K562 (cell line): ENCODE measurements around the gene PRDM2. TPM values are rescaled to one million over a fixed set of nuclear protein-coding genes. Genes with fewer than 3 reads are reported as not detected.

Experiments
- ATAC-seq: fragments of 200-7000 bp; cut with Tn5 transposase; 3 replicates; pipeline ENCODE4 v1.9.1; 2020; ENCODE audit warnings: moderate library complexity
- BruUV-seq: library from RNA; stranded (reverse); fragments of 400-500 nt; replicated peaks from 2 replicates; lab custom pipeline; 2021; lab: Mats Ljungman, UMichigan
- CTCF ChIA-PET: fragments of 300-600 bp; formaldehyde crosslinking; extraction: SDS; loops from one replicate; lab custom pipeline; 2021; ENCODE audit warnings: low intra/inter-chr PET ratio; lab: Yijun Ruan, JAX
- POLR2A ChIA-PET: fragments of 300-600, 350-650 bp; sonication (Branson Sonifier 250); formaldehyde crosslinking; extraction: SDS; loops from one replicate; lab custom pipeline; 2021; ENCODE audit warnings: antibody characterized with exemption, inconsistent platforms; lab: Yijun Ruan, JAX
- DNase-seq, 4 experiments: peaks; one replicate each; pipeline versions ENCODE4 v3.0.0 to v3.0.0-alpha.2; 2011 to 2018; ENCODE audit warnings: low spot score in 3 of 4, mixed read lengths in 3 of 4; ENCODE audit errors: extremely low read depth in 1 of 4
- FAIRE-seq: peaks from 2 replicates; lab custom pipeline; 2011; peaks lifted over from hg19 to GRCh38; lab: Jason Lieb, UNC
- H2AFZ ChIP-seq: 2 replicates; pipeline ENCODE4 v1.6.0; 2011; ENCODE audit warnings: low read depth, low read length, control low read depth, inconsistent platforms
- H3K27ac ChIP-seq: fragments of 200-600 bp; 3 replicates; pipeline ENCODE4 v1.8.0; 2011; ENCODE audit warnings: low read depth, mild to moderate bottlenecking, control low read depth, inconsistent platforms, low read length, moderate library complexity, mixed read lengths; ENCODE audit errors: extremely low read depth
- H3K27me3 ChIP-seq, 2 experiments: fragments of 300-600 bp in 1 of 2; 2 replicates in 1 of 2; 3 replicates in 1 of 2; pipeline versions ENCODE4 v1.6.0 to v1.8.0; 2011; ENCODE audit warnings: inconsistent platforms in 2 of 2, low read length in 2 of 2, mild to moderate bottlenecking in 1 of 2, mixed read lengths in 1 of 2, moderate library complexity in 1 of 2; ENCODE audit not compliant: control insufficient read depth in 2 of 2, insufficient read depth in 2 of 2
- H3K36me3 ChIP-seq: fragments of 300-600 bp; 3 replicates; pipeline ENCODE4 v1.8.0; 2011; ENCODE audit warnings: mild to moderate bottlenecking, low read length, inconsistent platforms; ENCODE audit not compliant: control insufficient read depth, insufficient read depth
- H3K4me1 ChIP-seq, 2 experiments: fragments of 200-600 bp in 1 of 2; replicated peaks in 1 of 2; 2 replicates in 1 of 2; 3 replicates in 1 of 2; pipeline versions ENCODE4 v1.5.1 to v1.8.0; 2011; ENCODE audit warnings: inconsistent platforms in 2 of 2, low read length in 2 of 2, mild to moderate bottlenecking in 1 of 2, mixed read lengths in 1 of 2, moderate library complexity in 1 of 2; ENCODE audit not compliant: control insufficient read depth in 2 of 2, insufficient read depth in 2 of 2
- H3K4me2 ChIP-seq: 2 replicates; pipeline ENCODE4 v1.6.1; 2011; ENCODE audit warnings: low read length, control low read depth, inconsistent platforms, mixed read lengths; ENCODE audit not compliant: insufficient read depth
- H3K4me3 ChIP-seq: fragments of 200-600 bp; sonication (generic), shearing (Covaris generic); 2 replicates; pipeline ENCODE4 v1.5.1; 2016; ENCODE audit warnings: control low read depth, inconsistent platforms
- H3K79me2 ChIP-seq: fragments of 200-600 bp; 3 replicates; pipeline ENCODE4 v1.8.0; 2011; ENCODE audit warnings: low read length, inconsistent platforms; ENCODE audit not compliant: control insufficient read depth, insufficient read depth
- H3K9ac ChIP-seq, 2 experiments: 2 replicates each; pipeline versions ENCODE4 v1.6.0 to v1.6.1; 2011; ENCODE audit warnings: low read depth in 2 of 2, low read length in 2 of 2, control low read depth in 1 of 2, inconsistent platforms in 1 of 2, mild to moderate bottlenecking in 1 of 2, mixed read lengths in 1 of 2; ENCODE audit not compliant: insufficient read depth in 1 of 2
- H3K9me1 ChIP-seq: one replicate; pipeline ENCODE4 v1.6.0; 2011; ENCODE audit warnings: inconsistent platforms, mild to moderate bottlenecking, low read length, moderate library complexity; ENCODE audit not compliant: control insufficient read depth, insufficient read depth
- H3K9me3 ChIP-seq: replicated peaks from 2 replicates; pipeline ENCODE4 v1.5.1; 2011; ENCODE audit warnings: low read depth, low read length, inconsistent platforms; ENCODE audit not compliant: control insufficient read depth, insufficient read depth
- H4K20me1 ChIP-seq: replicated peaks from 2 replicates; pipeline ENCODE4 v1.6.1; 2011; ENCODE audit warnings: low read length, inconsistent platforms, mixed read lengths; ENCODE audit not compliant: control insufficient read depth, insufficient read depth
- CLOCK ChIP-seq: fragments of 250-450 bp; sonication (Bioruptor Pico); IDR thresholded peaks from 2 replicates; pipeline ENCODE4 v1.4.0; 2020; ENCODE audit warnings: mild to moderate bottlenecking, moderate library complexity, borderline replicate concordance
- KLF1 ChIP-seq: fragments of 450-650 bp; IDR thresholded peaks from 2 replicates; pipeline ENCODE4 v1.6.1; 2016; ENCODE audit warnings: missing genetic modification characterization, missing compliant biosample characterization
- VEZF1 ChIP-seq: fragments of 200-800 bp; sonication (Bioruptor generic); IDR thresholded peaks from 2 replicates; pipeline ENCODE4 v1.6.1; 2017; ENCODE audit warnings: missing genetic modification characterization, missing compliant biosample characterization
- WGBS: fragments of 100-300 bp; shearing (Covaris generic); methylation state at CpG from one replicate; pipeline ENCODE4 v1.1.6; 2016; ENCODE audit warnings: low coverage, mixed read lengths; ENCODE audit not compliant: insufficient coverage; ENCODE audit errors: missing lambda C conversion rate; 5-methylcytosine and 5-hydroxymethylcytosine counted together
- in situ Hi-C: fragments of 300-500 bp; cut with MboI; formaldehyde crosslinking; loops from 4 replicates; pipeline ENCODE4 v1.15.0; 2018; ENCODE audit warnings: inconsistent platforms, mixed read lengths
- intact Hi-C: fragments of 100-400 bp; cut with micrococcal nuclease; formaldehyde crosslinking; loops from 2 replicates; pipeline ENCODE4 v1.14.2; 2022
- polyA plus RNA-seq, 8 experiments: library from polyadenylated mRNA; depleted of rRNA in 4 of 8; stranded (reverse) in 5 of 8; unstranded in 3 of 8; fragments of >200 nt; fragmentation: Nextera tagmentation in 2 of 8; fragmentation: Illumina TruSeq in 1 of 8; extraction: Ambion mirVana in 2 of 8; extraction: Trizol in 1 of 8; gene quantifications; 2 replicates each; pipeline versions ENCODE4 v1.2.1 to v1.2.3, GENCODE V29; 2011 to 2014; ENCODE audit warnings: inconsistent platforms in 1 of 8, missing spikeins in 1 of 8
- total RNA-seq, 7 experiments: library from RNA; depleted of rRNA in 6 of 7; stranded (reverse); fragments of >200 nt in 6 of 7; fragmentation: Illumina TruSeq in 2 of 7; extraction: Trizol in 2 of 7; gene quantifications; 2 replicates each; pipeline versions ENCODE4 v1.2.1 to v1.2.3, GENCODE V29; 2011 to 2021; ENCODE audit warnings: low replicate concordance in 1 of 7

The PRDM2 gene
- total and polyA plus RNA-seq, 9 of the 15 experiments (the other 6 are each of a cell fraction or from before 2014, with no cell fraction given): 5.4 to 27.6 (median 12.5) TPM

- in situ Hi-C loops (no loop called here), intact Hi-C loops (no loop called here)
- no peak for TF ChIP-seq VEZF1 (CRISPR knock-in tag)
- 0 out of 2 replicates have a peak, but pooled peaks have one; percentile 22 for TF ChIP-seq KLF1 (tag)
- TF ChIP-seq CLOCK (CRISPR knock-in tag): no peak
- ATAC-seq (peak; percentile 38; the same call in 2 of the 3 replicates), FAIRE-seq (no peak), DNase-seq (no peak)
- POLR2A ChIA-PET: interaction anchor here (0.5 to 1.5 kb wide), 3 partner anchors 9 to 349 kb away, joined by 3 to 4 read pairs (median 4); no protein-coding TSS in a partner anchor
- H3K36me3 ChIP-seq: no peaks in the 10 kb centered on the region
- 14% methylated on average over 5 of the region's 5 CpGs for WGBS
- no peak overlapping the region for H3K9ac ChIP-seq
- H3K4me1 ChIP-seq: peaks cover 0 to 3% of the 10 kb centered on the region in 2 experiments; a peak in 2 of 5 replicates
- H3K4me2 ChIP-seq: no peak overlapping the region
- peaks cover 6 to 38% of the 10 kb centered on the region in 2 experiments; a peak in 4 of 5 replicates for H3K27me3 ChIP-seq
- no peak overlapping the region for H2AFZ ChIP-seq
- H3K27ac ChIP-seq: no peak overlapping the region
- no peaks in the 10 kb centered on the region for H3K79me2 ChIP-seq
- no peaks in the 10 kb centered on the region for H3K9me3 ChIP-seq
- H3K4me3 ChIP-seq: no peak overlapping the region
- BruUV-seq: no TSS peak
- CTCF ChIA-PET: no interaction called here
- H3K9me1 ChIP-seq: no peaks in the 10 kb centered on the region
- H4K20me1 ChIP-seq: peaks cover 2% of the 10 kb centered on the region; the same call in 1 of the 2 replicates
Observed at GRCh38 chr1:13819642-13820041, 119.7 kb downstream of the PRDM2 start.
